Hepatocyte (in vitro differentiated cells): ENCODE results near the gene TGFBI.

ENCODE experiments used
- EZH2 ChIP-seq: fragments of 200-600 bp; sonication (generic); IDR thresholded peaks from 2 replicates; pipeline ENCODE4 v1.6.1; 2016; ENCODE audit warnings: antibody characterized with exemption, mild to moderate bottlenecking, borderline replicate concordance
- TF ChIP-seq, protein P1 (sequence below): fragments of 200-600 bp; sonication (generic); IDR thresholded peaks from 2 replicates; pipeline ENCODE4 v1.5.1; 2016; ENCODE audit warnings: antibody characterized with exemption, mild to moderate bottlenecking; ENCODE audit not compliant: poor library complexity

DNA sequence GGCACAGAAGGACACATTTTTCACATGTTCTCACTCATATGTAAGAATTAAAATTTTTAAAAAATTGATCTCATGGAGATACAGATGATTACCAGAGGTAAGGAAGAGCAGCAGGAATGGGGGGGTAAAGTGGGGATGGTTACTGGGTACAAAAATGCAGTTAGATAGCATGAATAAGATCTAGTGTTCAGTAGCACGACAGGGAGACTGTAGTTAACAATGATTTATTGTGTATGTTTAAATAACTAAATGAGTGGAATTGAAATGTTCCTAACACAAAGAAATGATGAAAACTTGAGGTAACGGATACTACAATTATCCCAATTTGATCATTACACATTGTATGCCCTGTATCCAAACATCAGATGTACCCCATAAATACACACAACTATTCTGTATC lies 15.2 kb upstream of the TGFBI start:
- TF ChIP-seq EZH2 = no peak
- TF ChIP-seq, protein P1, sequence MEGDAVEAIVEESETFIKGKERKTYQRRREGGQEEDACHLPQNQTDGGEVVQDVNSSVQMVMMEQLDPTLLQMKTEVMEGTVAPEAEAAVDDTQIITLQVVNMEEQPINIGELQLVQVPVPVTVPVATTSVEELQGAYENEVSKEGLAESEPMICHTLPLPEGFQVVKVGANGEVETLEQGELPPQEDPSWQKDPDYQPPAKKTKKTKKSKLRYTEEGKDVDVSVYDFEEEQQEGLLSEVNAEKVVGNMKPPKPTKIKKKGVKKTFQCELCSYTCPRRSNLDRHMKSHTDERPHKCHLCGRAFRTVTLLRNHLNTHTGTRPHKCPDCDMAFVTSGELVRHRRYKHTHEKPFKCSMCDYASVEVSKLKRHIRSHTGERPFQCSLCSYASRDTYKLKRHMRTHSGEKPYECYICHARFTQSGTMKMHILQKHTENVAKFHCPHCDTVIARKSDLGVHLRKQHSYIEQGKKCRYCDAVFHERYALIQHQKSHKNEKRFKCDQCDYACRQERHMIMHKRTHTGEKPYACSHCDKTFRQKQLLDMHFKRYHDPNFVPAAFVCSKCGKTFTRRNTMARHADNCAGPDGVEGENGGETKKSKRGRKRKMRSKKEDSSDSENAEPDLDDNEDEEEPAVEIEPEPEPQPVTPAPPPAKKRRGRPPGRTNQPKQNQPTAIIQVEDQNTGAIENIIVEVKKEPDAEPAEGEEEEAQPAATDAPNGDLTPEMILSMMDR = no peak
